ENCODE measurements around the gene ACOX3.
"Not testable (repeated sequence)": the region's sequence is repeated elsewhere in the genome, so short reads cannot be mapped to it uniquely, and the experiment has no call there.

ACOX3 gene

GRCh38 chr4:8433136-8433535, 7.4 kb downstream of the ACOX3 start:
- no peak for DNase-seq (ENCODE audit: low spot score)

DNA sequence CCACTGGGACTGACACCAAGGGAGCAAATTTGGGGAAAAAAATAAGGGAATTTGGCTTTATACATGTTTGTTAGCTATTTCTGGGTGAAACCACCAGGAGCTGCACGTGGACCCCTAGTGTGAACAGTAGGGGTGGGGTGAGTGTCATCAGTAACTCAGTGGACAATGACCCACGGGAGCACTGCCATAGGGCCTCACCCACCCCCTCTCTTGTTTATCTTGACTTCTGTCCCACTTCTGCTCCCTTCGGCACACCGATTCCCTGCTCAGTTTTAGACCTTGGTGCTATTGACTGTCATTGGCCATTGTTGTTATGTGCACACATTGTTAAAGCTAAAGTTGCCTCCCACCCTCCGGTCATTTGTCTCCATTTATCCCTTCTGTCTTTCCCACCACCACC, 9.0 kb downstream of the ACOX3 start:
- DNase-seq (ENCODE audit: low spot score), result no peak

- peak; percentile 99 for DNase-seq (ENCODE audit: low spot score)
These were observed 12.0 kb downstream of the ACOX3 start for GRCh38 chr4:8428288-8429097.

- peak; percentile 52 for DNase-seq (ENCODE audit: low spot score)
These were observed 12.7 kb downstream of the ACOX3 start for GRCh38 chr4:8427761-8428287.

- DNase-seq (ENCODE audit: low spot score), result no peak
These were observed 13.3 kb downstream of the ACOX3 start for GRCh38 chr4:8427262-8427661.

- DNase-seq (ENCODE audit: low spot score), result no peak
These were observed 17.7 kb downstream of the ACOX3 start for GRCh38 chr4:8422786-8423185.

- no peak for DNase-seq (ENCODE audit: low spot score)
These were observed 18.2 kb downstream of the ACOX3 start for GRCh38 chr4:8422327-8422726.

GRCh38 chr4:8420151-8420550, 20.4 kb downstream of the ACOX3 start:
- DNase-seq (ENCODE audit: low spot score), result not testable (repeated sequence)

DNA sequence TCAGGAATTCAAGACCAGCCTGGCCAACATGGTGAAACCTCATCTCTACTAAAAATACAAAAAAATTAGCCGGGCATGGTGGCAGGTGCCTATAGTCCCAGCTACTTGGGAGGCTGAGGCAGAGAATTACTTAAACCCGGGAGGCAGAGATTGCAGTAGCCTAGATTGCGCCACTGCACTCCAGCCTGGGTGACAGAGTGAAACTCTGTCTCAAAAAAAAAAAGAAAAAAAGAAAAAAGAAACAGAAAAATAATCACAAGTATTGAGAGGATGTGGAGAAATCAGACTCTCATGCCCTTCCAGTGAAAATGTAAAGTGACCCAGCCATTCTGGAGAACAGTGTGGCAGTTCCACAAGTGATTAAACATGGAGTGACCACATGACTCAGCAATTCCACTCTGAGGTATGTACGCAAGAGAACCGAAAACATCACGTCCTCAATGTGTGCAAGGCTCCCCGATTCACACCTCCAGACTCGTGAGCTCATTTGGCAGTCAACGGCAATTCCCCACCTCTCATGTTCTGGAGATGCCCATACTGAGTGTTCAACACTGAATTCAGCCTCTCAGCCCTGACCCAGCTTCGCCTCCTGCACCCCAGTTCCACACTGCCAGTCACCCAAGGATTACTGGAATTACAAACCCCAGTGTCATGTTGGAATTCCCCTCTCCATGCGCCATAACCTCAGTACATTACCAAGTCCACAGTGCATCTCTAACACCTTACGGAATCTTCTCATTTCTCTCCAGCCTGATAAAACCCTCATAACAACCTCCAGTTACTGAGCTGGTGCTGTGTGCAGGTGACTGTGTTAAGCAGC, 21.1 kb downstream of the ACOX3 start:
- no peak for DNase-seq (ENCODE audit: low spot score)

DNA sequence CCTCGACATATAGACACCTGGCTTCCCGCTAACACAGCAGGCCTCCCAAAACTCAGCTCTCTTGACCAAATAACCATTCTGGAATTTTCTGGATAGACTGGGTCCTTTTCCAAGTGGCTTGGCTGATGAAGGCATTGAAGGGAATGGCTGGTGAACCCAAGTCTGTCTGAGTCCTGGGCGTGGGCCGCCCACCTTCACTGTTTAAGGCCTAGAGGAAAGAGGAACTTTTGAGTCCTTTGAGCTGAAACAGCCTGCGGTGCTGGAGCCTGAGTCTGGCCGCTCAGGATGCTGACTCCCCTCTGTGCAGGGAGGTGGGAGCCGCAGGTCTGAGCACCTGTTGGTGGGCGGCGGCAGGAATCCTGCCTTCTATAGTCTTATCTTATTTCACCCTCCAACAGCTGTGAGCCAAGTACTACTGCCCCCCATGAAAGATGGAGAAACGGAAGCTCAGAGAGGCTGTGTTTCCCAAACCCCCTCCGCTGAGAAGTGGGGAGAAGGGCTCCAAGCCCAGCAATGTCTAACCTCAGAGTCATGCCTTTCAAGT, 23.4 kb downstream of the ACOX3 start:
- no peak for DNase-seq (ENCODE audit: low spot score)

- no peak for DNase-seq (ENCODE audit: low spot score)
These were observed 26.1 kb downstream of the ACOX3 start for GRCh38 chr4:8414377-8414776.

- no peak for DNase-seq (ENCODE audit: low spot score)
These were observed 28.2 kb downstream of the ACOX3 start for GRCh38 chr4:8412288-8412687.

- peak; percentile 58 for DNase-seq (ENCODE audit: low spot score)
These were observed 29.0 kb downstream of the ACOX3 start for GRCh38 chr4:8411351-8412180.

- DNase-seq (ENCODE audit: low spot score), result peak; percentile 72
These were observed 29.8 kb downstream of the ACOX3 start for GRCh38 chr4:8410641-8411271.

DNA sequence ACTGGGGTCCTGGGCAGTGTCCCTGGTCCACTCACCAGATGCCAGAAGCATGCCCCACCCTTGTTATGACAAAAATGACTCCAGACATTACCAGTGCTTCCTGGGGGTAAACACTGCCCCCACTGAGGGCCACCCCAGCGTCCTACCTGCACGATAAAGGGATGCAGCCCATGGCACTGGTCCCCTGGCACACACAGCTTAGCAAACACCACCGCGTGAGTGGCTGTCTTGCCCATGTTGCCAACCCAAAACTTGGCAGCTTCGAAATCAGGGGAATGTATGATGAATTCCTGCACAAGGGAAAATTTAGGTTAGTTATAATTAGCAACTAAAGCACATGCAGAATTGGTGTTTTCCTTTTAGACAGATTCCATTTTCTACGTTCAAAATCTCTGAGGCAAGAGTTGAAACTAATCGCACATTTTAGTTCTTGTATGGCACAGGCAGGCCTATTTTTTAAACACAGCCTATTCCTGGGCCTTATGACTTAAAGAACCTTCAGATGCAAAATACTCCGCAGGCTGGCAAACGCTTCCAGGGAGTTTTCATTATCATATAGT, 30.4 kb downstream of the ACOX3 start:
- no peak for DNase-seq (ENCODE audit: low spot score)

DNA sequence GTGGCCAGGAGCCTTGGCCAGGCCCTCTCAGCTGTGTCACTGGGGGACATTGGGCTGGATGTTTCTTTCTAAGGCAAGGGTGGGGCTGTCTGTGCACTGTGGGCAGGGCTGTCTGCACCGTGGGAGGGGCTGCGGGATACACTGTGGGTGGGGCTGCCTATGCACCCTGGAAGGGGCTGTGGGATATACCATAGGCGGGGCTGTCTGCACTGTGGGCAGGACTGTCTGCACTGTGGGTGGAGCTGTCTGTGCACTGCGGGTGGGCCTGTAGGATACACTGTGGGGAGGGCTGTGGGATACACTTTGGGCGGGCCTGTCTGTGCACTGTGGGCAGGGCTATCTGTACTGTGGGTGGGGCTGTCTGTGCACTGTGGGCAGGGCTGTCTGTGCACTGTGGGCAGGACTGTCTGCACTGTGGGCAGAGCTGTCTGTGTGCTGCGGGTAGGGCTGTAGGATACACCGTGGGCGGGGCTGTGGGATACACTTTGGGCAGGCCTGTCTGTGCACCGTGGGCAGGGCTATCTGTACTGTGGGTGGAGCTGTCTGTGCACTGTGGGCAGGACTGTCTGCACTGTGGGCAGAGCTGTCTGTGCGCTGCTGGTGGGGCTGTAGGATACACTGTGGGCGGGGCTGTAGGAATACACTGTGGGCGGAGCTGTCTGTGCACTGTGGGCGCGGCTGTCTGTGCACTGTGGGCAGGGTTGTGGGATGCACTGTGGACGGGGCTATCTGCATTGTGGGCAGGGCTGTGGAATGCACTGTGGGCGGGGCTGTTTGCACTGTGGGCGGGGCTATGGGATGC, 31.1 kb downstream of the ACOX3 start:
- DNase-seq (ENCODE audit: low spot score), result no peak

GRCh38 chr4:8407756-8408155, 32.8 kb downstream of the ACOX3 start:
- DNase-seq (ENCODE audit: low spot score), result no peak

GRCh38 chr4:8407316-8407715, 33.2 kb downstream of the ACOX3 start:
- DNase-seq (ENCODE audit: low spot score), result no peak

- not testable (repeated sequence) for DNase-seq (ENCODE audit: low spot score)
These were observed 33.6 kb downstream of the ACOX3 start for GRCh38 chr4:8406887-8407286.

GRCh38 chr4:8405516-8405875, 35.0 kb downstream of the ACOX3 start:
- DNase-seq (ENCODE audit: low spot score), result peak; percentile 9

All from D341Med (cell line).